Limb (tissue), 2 donors: ENCODE measurements around the gene PTCD3.

ENCODE experiments used
- DNase-seq, 2 donors: peaks; one replicate each; pipeline ENCODE4 v3.0.0-alpha.2; 2016; ENCODE audit errors: extremely low spot score in 2 of 2

PTCD3 gene

DNA sequence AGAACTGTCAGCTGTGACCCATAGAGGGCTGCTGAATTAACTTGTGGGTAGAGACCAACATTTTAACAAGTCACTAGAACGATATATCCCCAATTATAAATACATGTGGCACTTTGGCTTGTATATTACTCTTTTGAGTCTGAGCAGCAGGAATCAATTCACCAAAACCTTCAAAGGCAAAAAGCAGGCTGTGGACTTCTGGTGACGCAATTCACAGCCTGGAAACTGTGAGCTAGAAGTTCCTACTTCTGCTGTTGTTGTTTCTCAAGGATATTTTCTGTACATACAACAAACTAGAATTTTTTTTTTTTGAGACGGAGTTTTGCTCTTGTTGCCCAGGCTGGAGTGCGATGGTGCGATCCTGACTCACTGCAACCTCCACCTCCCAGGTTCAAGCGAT lies 37.3 kb downstream of the PTCD3 start:
- DNase-seq: no peak

DNA sequence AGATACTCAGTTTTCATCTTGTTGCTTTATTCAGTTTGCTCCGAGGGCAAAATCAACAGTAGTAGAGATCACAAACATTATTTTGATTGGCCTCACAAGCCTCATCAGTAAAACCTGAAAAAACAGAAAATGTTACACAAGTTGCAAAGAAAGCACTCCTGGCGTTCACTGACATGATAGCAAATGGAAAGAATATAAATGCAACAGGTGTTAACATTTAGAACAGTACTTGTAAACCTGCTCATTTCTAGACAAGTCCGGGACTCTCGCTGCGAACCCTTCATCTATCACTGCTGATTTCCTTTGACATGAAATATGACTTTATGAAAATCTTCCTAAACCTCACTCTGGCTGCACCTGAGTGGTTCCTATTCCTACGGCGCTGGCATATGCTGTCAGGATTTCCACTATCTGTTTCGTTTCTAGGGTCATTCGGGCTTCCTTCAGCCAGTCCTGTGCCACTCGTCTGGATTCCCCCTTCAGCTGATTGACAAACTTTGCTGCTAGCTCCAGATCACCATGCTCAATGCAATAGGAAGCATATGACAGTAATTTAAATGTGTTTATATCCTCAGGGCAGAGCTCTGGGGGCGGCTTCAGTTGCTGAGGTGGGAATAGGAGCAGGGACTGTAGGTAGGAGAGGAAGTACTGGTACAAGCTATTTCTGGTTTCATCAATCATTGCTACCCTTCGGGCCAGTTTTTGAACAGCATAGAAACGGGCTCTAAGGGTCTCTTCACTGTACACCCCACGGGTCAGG lies 38.1 kb downstream of the PTCD3 start:
- no peak for DNase-seq

DNA sequence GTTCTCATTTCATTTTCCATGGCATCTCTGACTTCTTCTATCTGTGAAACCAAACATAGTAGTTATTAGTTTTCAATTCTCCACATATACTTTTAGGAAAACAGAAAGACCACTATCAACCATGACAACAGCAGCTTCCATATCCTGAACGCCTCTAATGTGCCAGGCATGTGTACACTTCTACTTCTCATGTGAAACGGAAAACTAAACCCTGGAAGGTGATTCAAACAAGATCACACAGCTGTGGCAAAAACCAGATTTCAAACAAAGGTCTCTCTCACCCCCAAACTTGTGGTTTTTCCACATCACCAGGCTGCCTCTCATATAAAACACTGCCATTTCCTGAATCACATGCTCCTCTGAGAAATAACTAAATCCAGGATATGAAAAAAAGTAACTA lies 41.8 kb downstream of the PTCD3 start:
- no peak for DNase-seq

DNA sequence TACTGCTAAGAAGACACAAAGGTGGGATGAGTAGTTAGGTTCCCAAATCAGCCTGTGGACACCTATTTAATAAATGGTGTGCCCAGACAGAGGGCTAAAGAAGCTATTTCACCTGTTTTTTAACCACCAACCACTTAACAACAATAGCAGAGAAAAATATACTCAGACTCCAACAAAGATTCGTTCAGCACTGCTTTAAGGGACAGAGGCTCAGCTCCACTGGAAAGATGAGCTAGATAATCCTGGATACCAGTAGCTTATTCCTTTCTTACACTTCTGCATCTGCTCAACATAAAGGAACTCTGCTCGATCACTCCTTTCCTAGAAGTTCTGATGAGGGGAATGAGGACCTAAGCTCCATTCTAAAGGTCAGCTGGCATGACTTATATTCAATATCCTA lies 44.5 kb downstream of the PTCD3 start:
- DNase-seq: no peak

DNA sequence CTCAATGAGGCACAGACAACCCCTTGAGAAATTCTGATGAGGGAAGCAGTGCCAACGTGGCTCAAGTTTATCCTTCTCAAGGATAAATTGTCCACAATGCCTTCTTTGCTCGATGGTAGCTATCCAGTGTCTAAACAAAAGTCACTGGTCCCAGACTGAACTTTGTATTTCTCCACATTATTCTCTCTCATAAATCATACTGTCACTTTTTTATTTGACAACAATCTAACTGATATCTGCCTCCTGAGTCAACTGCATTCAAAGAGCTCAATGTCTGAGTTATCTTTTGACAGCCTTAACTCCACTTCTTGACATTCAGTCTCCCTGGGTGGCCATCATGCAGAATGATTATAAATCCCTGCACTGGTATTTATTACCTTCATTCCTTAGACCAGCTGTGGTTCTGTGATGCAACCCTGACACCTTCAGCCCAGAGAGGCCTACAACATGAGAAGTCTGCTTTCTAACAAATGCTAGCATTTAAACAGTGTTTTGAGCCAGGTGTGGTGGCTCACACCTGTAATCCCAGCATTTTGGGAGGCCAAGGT lies 51.0 kb downstream of the PTCD3 start:
- no peak for DNase-seq

DNA sequence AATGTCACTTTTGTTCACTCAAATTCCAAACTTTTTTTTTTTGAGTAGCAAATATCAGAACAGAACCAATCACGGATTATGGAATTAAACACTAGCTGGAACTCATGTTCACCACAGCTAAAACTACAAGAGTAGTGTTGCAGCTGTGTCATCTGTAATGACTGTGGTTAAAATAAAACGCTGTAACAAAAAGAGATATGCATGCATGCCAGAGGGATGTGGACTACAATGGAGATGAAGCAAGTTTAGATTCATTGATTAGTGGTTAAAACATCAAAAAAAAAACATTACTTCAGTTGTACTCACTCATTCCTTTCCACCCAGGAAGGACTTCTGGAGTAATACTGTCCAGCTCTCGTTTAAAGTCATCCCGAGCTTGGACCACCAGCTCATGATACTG lies 52.3 kb downstream of the PTCD3 start:
- no peak for DNase-seq

DNA sequence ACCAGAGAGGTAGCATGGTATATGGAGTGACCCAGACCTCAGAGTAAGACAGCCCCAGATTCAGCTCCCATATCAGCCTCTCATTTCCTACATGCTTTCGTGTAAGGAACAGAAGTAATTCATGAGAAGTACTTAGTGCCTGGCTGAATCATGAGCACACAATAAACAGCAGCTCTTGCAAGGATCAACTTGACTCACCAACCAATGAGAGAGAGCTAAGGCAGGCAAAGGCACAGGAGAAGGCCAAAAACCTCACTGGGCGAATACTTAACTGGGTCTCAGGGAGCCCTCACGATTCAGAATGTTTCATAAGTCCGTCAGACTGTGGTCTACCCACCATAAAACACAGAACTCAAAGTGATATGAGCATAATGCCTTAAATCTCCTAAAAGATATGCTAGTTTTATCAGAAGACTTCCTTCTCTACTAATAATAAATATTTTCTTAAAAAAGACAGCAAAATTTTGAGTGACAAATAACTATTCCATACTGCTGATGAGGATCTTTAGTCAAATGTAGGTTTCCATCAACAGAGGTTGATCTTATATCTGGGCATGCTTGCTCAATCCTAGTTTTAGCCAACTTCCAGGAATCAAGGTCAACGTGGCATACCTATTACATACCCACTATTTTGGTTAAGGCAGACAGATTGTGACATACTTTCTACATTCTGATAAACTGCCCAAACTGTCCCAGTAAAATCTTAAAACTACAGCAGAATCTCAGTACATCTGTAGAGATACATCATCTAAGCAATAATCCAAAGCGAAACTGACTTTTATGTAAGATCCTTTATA lies 54.3 kb downstream of the PTCD3 start:
- DNase-seq: no peak

DNA sequence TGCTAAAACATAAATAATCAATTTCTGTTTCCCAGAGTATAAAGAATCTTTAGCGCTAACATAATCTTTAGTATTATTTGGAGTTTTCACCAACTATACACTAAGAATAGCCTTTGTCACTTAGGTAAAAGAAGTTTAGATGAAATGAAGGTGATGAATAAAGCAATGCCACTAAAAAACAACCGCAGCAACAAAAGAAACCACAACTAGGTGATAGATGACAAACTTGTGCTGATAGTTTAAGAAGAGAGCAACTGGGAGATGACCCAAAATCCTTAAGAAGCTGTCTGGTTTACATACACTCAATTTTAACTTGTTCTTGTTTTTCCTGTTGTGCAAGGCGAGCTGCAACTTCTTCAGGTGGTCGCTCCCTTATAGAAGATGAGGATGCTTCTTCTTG lies 64.4 kb downstream of the PTCD3 start:
- no peak for DNase-seq

DNA sequence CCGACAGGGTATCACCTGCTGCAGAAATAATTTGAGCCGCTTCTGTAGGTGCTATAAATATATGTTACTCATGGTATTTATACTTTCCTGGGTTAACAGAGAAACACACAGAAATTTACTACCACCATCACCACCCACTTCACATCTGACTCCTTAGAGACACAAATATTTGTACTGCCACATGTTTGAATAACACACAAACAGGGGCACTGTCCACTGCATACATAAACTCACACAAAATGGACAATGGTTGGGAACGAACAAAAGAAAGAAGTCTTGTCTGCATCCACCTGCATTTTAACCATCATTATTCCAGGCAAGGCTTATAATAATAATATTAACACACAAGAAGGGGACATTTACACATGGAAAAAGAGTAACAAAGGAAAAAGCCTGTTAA lies 65.3 kb downstream of the PTCD3 start:
- no peak for DNase-seq

DNA sequence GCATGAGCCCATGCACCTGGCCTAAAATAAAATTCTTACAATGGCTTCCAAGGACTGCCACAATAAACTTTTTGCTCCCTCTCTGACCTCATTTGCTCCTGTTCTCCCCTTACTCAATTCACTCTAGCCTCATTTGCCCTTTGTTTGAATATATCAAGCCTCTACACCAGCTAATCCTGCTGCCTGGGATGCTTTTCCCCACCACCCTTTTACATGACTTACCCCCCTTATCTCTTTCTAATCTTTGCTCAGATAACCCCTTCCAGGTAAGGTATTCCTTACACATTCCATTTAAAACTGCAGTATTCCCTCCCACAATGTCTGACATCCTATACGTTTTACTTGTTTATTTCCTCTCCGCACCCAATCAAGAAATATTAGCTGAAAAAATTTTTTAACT lies 66.6 kb downstream of the PTCD3 start:
- no peak for DNase-seq

DNA sequence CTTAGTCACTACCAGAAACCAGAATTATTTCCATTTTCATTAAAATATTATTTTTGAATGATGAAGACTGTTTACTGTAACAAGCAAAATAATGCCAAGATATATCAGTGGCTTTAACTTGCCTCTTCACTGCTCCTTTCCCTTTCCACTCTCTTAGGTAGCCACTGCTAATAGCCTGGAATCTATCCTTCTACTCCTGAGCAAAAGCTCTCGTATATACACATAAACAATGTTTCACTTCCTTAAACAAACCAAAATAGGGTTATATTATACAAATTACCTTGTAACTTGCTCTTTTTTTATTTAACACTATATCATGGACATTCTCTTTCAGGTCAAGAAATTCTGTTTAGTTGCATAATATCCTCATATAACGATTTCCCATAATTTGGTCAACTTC lies 68.4 kb downstream of the PTCD3 start:
- no peak for DNase-seq

DNA sequence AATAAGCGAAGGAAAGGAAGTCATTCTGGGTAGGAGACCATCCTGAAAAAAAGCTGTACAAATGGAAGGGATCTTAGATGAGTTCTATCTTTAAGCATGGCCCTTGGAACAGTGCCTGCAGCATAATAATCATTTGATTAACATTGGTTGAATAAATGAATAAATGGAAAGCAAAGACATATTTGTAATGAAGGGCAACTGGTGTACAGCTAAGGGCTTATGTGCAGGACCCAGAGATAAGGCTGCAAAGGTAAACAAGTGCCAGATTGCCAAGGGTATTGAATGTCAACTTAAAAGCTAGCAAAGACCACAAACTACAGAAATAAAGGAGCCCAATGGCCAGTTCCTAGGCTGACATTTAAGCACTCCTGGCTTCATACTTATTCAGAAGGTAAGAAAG lies 69.8 kb downstream of the PTCD3 start:
- DNase-seq: no peak

DNA sequence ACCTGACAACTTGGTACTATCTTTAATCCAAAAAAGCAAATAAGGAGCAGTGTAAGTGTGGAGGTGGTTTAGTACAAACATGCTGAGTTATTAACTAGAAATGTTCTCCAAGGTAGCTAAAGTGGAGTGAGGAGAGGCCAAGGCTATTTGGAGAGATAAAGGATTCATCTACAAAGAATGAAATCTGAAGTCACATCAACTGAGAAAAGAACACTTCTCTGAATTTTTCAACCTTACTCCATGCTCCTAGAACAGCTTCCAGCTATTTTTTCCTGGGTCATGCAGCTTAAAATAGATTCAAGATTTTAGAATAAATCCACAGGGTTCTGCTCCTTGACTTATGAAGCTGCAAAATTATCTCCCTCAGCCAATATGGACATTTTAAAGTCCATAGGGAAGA lies 70.6 kb downstream of the PTCD3 start:
- no peak for DNase-seq

DNA sequence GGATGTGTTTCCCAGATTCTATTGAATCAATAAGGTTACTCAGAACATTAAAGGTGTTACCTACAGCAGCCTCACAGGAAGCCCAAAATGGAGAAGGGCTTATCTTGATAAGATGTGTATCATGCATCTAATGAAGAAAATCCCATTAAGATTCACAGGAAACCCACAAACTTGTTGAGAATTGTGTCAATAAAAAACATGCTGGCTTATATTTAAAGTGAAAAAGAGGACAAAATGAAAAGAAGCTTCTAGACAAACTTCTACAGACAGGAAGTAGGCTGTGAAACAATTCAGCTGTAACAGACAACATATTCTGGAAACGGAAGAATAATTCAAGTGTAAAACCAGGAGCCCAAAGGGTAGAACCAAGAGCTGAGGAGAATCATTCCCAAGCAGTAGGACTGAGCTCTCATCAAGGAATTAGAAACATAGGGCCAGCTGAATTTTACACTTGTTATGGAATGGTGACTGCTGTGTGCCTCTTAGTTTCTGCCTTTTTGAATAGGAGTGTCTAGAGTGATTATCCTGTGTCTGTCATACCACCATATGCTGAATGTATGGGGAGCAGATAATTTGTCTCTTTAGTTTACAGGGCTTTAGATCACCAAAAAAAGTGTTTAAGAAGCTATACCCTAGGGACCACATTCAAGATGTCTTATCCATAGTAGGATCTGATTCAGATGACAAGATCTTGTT lies 79.6 kb downstream of the PTCD3 start:
- no peak for DNase-seq

DNA sequence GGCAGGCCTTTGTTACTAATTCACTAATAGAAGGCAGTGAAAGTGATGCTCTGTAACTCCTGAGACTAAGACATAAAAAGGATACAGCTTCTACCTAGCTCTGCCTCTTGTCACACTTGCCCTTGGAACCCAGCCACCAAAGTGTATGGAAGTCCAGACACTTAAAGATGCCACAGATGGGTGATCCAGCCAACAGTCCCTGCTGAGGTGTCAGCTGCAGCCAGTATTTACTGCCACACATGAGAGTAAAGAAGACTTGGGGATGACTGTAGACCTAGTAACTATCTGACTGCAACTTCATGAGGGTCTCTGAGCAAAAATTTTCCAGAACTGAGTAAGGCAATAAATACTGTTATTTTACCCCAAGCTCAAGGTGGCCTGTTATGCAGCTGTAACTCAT lies 80.4 kb downstream of the PTCD3 start:
- DNase-seq: no peak

DNA sequence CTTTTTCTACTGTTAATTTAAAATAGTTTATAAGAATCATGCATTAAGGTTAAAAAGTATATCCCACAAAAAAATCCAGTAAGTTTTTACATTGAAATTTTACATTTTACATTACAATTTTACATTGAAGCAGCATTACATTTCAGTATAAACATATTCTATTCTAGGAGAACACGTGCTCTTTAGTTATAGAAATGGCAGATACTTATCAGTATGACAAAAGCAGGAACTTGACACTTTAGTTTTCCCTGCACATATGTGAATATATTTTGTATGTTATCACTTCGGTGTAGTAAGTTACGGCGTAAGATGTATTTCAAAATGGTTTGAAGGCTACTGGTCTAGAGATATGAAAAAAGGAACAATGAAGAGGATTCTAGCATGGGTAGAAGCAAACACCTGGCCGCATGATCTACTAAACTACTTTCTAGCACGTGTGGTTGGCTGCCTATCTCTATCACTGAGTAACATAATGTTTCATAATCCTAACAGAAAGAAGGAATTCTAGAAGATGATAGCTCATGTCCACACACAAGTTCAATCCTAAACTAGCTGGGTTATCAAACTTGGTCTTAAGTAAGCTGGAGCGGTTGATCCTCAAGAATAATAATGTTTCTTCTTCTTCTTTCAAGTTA lies 83.9 kb downstream of the PTCD3 start:
- no peak for DNase-seq
